ENCODE measurements around the gene YAP1.

The YAP1 gene

DNA sequence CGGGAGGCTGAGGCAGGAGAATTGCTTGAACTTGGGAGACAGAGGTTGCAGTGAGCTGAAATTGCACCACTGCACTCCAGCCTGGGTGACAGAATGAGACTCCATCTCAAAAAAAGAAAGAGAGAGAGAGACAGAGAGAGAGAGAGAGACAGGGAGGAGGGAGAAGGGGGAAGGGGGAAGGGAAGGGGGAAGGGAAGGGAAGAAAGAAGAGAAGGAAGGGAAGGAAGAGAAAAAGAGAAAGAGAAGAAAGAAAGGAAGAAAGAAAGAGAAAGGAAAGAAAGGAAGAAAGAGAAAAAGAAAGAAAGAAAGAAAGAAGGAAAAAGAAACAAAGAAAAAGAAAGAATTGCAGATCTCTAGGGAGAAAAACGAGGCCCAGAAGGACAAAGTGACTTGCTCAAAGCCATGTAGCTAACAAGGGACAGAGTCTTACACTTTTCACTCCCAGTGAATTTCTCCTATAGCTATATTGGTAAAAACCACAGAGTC lies 133.2 kb downstream of the YAP1 start:
- no peak for DNase-seq (ENCODE audit: low spot score)
- ChIA-PET POLR2A (ENCODE audit: low non-redundant PET) (no interaction called here), CTCF (interaction anchor here (0.7 kb wide), 1 partner anchor 99 kb away, joined by 3 read pairs; no protein-coding TSS in a partner anchor)

DNA sequence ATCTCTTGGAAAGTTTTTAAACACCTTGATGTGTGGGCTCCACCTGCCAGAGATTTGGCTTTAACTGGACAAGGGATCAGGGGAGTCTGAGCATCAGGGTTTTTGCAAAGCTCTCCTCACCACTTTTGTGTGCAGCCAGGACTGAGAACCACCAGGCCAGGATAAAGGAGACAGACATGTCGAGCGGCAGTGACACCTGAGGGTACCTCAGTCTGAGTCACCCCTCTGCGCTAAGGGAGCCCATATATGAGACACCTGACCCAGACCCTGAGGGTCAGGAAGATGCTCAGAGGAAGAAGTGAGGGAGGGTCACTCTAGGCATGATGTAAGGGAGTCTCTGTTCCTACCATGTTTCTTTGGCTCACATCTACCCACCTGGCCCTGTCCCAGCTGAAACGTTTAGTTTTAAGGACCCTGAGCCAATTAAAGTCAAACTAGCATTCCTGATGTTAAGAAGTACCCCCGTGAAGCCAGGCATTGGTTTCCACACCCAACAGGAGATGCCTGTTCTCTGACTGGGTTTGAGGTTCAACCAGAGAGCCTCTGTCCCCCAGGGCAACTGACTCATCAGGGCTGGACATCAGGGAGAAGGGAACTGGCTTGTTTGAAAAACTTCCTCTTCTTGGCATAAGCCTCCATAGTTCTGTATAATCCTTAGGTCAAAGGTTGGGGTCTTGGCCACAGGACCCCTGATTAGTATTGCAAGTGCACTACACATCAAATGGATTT lies 134.6 kb downstream of the YAP1 start:
- POLR2A ChIA-PET (ENCODE audit: low non-redundant PET) = no interaction called here
- CTCF ChIA-PET = interaction anchor here (0.5 to 0.7 kb wide), 2 partner anchors 44 to 135 kb away, joined by 3 to 4 read pairs; no protein-coding TSS in a partner anchor
- peak overlapping the region; percentile 73 for H3K27ac ChIP-seq
- TF ChIP-seq, protein P1, sequence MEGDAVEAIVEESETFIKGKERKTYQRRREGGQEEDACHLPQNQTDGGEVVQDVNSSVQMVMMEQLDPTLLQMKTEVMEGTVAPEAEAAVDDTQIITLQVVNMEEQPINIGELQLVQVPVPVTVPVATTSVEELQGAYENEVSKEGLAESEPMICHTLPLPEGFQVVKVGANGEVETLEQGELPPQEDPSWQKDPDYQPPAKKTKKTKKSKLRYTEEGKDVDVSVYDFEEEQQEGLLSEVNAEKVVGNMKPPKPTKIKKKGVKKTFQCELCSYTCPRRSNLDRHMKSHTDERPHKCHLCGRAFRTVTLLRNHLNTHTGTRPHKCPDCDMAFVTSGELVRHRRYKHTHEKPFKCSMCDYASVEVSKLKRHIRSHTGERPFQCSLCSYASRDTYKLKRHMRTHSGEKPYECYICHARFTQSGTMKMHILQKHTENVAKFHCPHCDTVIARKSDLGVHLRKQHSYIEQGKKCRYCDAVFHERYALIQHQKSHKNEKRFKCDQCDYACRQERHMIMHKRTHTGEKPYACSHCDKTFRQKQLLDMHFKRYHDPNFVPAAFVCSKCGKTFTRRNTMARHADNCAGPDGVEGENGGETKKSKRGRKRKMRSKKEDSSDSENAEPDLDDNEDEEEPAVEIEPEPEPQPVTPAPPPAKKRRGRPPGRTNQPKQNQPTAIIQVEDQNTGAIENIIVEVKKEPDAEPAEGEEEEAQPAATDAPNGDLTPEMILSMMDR (conservative IDR thresholded peaks at IDR 0.05; ENCODE audit: low read depth) = no peak
- peak; percentile 84 for DNase-seq (ENCODE audit: low spot score)

More for the DNA sequence above, 133.2 kb downstream of the YAP1 start:
- TF ChIP-seq, protein P1 (conservative IDR thresholded peaks at IDR 0.05; ENCODE audit: low read depth) = no peak
- H3K27ac ChIP-seq = no peak overlapping the region; the same call in 1 of the 2 replicates

DNA sequence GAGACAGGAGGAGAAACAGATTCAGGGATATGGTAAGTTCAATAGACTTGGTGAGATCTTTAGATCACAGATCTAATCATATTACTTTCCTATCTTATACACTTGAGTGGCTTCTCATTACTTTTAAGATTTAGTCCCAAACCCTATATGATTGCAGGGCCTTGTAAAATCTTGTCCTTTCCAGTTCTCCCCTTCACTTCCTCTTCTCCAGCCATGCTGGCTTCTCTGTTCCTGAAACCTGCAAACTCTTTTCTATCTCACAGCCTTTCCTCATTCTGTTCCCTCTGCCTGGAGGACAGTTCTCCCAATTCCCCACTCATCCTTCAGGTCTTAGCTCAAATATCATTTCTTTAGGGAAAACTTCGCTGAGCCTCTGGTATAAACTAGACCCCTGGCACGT lies 141.2 kb downstream of the YAP1 start:
- DNase-seq (ENCODE audit: low spot score) = no peak
- POLR2A ChIA-PET (ENCODE audit: low non-redundant PET) = no interaction called here
- H3K27ac ChIP-seq = no peak overlapping the region
- TF ChIP-seq, protein P1 (conservative IDR thresholded peaks at IDR 0.05; ENCODE audit: low read depth) = no peak
- CTCF ChIA-PET = no interaction called here

DNA sequence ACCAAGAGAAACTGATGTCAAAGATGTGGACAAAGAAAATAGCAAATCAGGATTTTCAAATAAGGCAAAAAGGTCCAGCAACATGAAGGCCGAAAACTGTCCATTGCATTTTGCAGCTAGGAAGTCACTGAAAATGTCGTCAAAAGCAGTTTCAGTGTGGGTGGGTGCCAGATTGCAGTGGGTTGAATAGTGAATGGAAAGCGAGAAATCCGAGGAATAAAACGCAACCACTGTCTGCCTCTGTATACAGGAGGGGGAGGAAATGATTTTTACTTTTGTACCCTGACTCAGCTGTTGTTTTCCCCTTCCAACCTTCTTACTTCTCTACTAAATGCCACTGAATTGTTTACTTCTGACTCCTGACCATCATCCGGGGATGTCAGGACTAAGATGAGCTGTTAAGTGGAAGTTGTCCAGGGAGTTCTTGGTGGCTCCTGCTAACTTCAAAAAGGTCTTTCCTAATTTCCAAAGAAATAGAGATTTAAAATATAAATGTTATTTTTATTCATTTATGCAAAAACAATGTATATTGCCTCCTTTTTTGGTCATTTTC lies 142.2 kb downstream of the YAP1 start:
- TF ChIP-seq, protein P1 (conservative IDR thresholded peaks at IDR 0.05; ENCODE audit: low read depth) = no peak
- H3K27ac ChIP-seq = no peak overlapping the region
- DNase-seq (ENCODE audit: low spot score) = no peak
- POLR2A ChIA-PET (ENCODE audit: low non-redundant PET) = no interaction called here
- CTCF ChIA-PET = interaction anchor here (1.1 kb wide), 1 partner anchor 36 kb away, joined by 3 read pairs; no protein-coding TSS in a partner anchor

DNA sequence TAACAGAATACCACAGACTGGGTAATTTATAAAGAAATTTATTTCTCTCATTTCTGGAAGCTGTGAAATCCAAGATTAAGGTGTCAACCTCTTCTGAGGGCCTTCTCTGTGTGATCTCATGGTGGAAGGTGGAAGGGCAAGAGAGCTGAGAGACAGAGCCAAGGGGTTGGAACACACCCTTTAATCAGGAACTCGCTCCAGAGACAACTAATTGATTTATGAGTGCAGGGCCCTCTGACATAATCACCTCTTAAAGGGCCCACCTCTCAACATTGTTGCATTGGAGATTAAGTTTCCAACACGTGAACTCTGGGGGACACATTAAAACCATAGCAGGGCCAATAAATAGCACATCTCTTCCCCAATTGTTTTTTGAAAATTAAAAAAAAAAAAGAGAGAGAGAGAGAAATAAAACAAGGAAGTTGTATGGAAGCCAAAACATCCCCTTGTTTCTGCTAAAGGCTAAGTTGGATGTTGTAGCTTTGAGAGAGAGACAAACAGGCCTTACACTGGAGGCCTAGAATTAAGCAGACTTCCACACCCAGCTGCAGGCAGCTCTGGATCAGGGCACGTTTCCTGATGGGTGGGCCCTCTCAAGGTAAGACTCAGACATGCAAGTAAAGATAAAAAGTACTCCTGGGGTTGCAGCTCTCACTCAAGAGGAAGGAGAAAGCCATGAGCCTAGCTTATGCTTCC lies 142.9 kb downstream of the YAP1 start:
- DNase-seq (ENCODE audit: low spot score) = no peak
- CTCF ChIA-PET = interaction anchor here (1.1 to 1.2 kb wide), 2 partner anchors 16 to 35 kb away, joined by 3 to 5 read pairs; no protein-coding TSS in a partner anchor
- TF ChIP-seq, protein P1 (conservative IDR thresholded peaks at IDR 0.05; ENCODE audit: low read depth) = no peak
- H3K27ac ChIP-seq = peak overlapping the region; percentile 79
- POLR2A ChIA-PET (ENCODE audit: low non-redundant PET) = no interaction called here

DNA sequence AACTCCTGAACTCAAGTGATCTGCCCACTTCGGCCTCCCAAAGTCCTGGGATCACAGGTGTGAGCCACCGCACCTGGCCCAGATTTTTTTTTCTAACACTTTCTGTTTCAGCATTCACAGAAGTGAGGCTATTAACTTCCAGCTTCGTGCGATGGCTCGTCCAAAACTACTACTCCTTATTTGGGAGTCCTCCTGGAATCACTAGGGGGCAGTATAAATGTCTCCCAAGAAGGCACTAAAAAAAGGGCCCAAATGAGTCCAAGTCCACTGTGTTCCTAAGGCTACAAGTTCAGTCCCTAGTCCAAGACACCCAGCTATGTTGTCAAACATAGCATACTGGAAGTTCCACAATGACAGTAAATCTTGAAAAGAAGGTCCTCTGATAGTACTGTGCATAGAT lies 143.8 kb downstream of the YAP1 start:
- no peak for DNase-seq (ENCODE audit: low spot score)
- POLR2A ChIA-PET (ENCODE audit: low non-redundant PET) = no interaction called here
- CTCF ChIA-PET = interaction anchor here (1.2 kb wide), 2 partner anchors 15 to 20 kb away, joined by 5 read pairs; no protein-coding TSS in a partner anchor
- TF ChIP-seq, protein P1 (conservative IDR thresholded peaks at IDR 0.05; ENCODE audit: low read depth) = no peak
- peak overlapping the region; percentile 79 for H3K27ac ChIP-seq
